Spinal cord (tissue), 10 donors: ENCODE measurements around the gene B4GALT4. TPM values are rescaled to one million over a fixed set of nuclear protein-coding genes. Genes with fewer than 3 reads are reported as not detected.
"Not testable (repeated sequence)": the region's sequence is repeated elsewhere in the genome, so short reads cannot be mapped to it uniquely, and the experiment has no call there.

Experiments used
- DNase-seq, 6 donors: peaks; one replicate each; pipeline versions ENCODE4 v3.0.0 to v3.0.0-alpha.2; 2013 to 2015; ENCODE audit warnings: low spot score in 6 of 6, low read depth in 4 of 6
- H3K27ac ChIP-seq: one replicate; pipeline ENCODE4 v1.5.1; 2013; ENCODE audit warnings: low read depth, low read length, control low read depth
- H3K27me3 ChIP-seq: one replicate; pipeline ENCODE4 v1.6.1; 2013; ENCODE audit warnings: low read length; ENCODE audit not compliant: control insufficient read depth, insufficient read depth
- H3K36me3 ChIP-seq: one replicate; pipeline ENCODE4 v1.6.1; 2013; ENCODE audit warnings: low read length; ENCODE audit not compliant: control insufficient read depth, insufficient read depth
- H3K4me1 ChIP-seq: one replicate; pipeline ENCODE4 v1.6.1; 2013; ENCODE audit warnings: low read length; ENCODE audit not compliant: control insufficient read depth, insufficient read depth
- H3K4me3 ChIP-seq: one replicate; pipeline ENCODE4 v1.5.1; 2013; ENCODE audit warnings: low read depth, low read length, control low read depth
- H3K9me3 ChIP-seq: one replicate; pipeline ENCODE4 v1.6.1; 2013; ENCODE audit warnings: low read length; ENCODE audit not compliant: control insufficient read depth, insufficient read depth
- WGBS: methylation state at CpG from one replicate; pipeline ENCODE4 v1.1.5; 2013; ENCODE audit warnings: missing lambda C conversion rate; ENCODE audit not compliant: insufficient coverage; 5-methylcytosine and 5-hydroxymethylcytosine counted together
- polyA plus RNA-seq, 2 donors: library from polyadenylated mRNA; unstranded; fragments of 120-200 nt; gene quantifications; one replicate each; pipeline ENCODE4 v1.2.1, GENCODE V29; 2013; ENCODE audit not compliant: insufficient read length in 2 of 2
- total RNA-seq, 2 donors: library from RNA; depleted of rRNA in 1 of 2; stranded (reverse); fragments of 120-200 nt in 1 of 2; fragments of >200 nt in 1 of 2; gene quantifications; one replicate each; pipeline versions ENCODE4 v1.2.3 to v1.2.4, GENCODE V29; 2013 to 2014
- donor health status: healthy.

Gene B4GALT4
- total and polyA plus RNA-seq, 4 donors: 19.1 to 37.9 (median 20.6) TPM

DNA sequence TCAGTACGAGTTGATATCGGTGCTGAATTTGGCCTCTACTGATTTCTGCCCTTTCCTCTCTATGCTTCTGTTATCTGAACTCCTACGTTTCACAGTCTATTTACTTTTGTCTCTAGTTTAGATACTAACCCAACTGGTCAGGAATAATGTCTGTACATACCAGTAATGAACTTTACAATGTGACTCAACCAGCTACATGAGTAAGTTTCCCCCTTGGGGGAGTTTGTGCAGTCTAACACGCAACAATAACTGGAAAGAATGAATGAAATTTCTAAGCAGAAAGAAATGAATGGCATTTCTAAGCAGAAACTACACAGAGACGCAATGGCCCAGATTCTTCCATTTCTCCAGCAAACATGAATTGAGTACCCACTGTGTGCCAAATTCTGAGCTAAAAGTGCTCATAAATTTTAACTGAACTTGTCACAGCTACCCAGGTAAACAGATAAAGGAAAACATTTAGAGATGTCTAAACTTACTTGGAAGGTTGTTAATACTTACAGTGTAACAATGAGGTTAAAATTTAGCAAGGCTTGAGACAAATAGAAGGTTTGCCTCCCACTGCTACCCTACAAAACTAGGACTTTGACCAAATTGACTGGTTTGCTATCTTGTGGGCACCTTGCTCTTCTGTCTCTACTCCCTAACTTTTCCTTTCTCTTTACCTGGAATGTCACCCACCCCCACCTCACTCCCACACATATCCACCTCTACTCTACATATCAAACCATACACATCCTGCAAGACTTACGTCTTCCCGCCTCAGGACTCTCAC, 55.7 kb downstream of the B4GALT4 start:
- WGBS: 96% methylated on average over 3 of the region's 7 CpGs
- no peaks in the 10 kb centered on the region for H3K27me3 ChIP-seq
- no peak overlapping the region for H3K27ac ChIP-seq
- no peak overlapping the region for H3K4me3 ChIP-seq
- no peaks in the 10 kb centered on the region for H3K36me3 ChIP-seq
- DNase-seq: no peak
- H3K9me3 ChIP-seq: no peaks in the 10 kb centered on the region
- no peaks in the 10 kb centered on the region for H3K4me1 ChIP-seq

DNA sequence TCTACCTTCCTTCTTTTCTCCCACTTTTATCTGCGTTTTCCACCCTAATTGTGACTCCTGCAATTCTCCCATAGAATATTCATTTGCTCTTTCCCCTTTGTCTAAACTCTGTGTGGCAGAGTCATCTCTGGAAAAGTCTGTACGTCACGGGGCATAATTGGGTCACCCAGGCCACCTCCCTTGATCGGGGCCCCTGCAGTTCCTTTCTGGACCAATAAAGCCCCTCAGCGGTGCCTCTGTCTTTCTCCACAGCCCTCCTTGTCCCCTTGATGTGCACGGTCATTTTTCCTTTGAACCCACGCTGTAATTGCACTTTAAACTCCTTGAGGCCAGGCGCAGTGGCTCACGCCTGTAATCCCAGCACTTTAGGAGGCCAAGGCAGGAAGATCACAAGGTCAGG, 56.6 kb downstream of the B4GALT4 start:
- Histone ChIP-seq H3K27ac (no peak overlapping the region), H3K27me3 (no peaks in the 10 kb centered on the region), H3K4me3 (no peak overlapping the region), H3K36me3 (no peaks in the 10 kb centered on the region), H3K9me3 (no peaks in the 10 kb centered on the region), H3K4me1 (no peaks in the 10 kb centered on the region)
- DNase-seq: no peak
- 59% methylated on average over 7 of the region's 9 CpGs for WGBS

DNA sequence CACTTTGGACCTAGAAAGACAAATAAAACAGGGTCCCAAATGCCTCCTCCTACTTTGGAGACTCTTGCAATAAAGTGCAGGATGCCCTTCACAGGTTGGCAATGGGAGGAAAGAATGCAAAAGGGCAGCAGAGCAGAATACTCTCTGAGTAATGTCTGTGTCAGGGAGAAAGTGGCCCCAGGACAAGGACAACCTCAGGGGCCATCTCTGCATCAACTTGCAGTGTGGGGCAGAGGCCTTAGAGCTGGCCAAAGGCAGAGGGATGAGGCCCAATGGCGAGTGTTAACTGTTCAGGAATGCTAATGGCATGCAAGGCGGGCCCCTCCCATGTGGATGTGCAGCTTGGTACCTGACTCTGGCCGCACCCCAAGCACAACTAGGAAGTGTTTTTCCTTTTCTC, 58.9 kb downstream of the B4GALT4 start:
- Histone ChIP-seq H3K4me3 (no peak overlapping the region), H3K36me3 (no peaks in the 10 kb centered on the region), H3K4me1 (no peaks in the 10 kb centered on the region), H3K27ac (no peak overlapping the region), H3K27me3 (no peaks in the 10 kb centered on the region), H3K9me3 (peaks cover 2% of the 10 kb centered on the region)
- no peak for DNase-seq
- WGBS: 67% methylated on average over 2 of the region's 3 CpGs

DNA sequence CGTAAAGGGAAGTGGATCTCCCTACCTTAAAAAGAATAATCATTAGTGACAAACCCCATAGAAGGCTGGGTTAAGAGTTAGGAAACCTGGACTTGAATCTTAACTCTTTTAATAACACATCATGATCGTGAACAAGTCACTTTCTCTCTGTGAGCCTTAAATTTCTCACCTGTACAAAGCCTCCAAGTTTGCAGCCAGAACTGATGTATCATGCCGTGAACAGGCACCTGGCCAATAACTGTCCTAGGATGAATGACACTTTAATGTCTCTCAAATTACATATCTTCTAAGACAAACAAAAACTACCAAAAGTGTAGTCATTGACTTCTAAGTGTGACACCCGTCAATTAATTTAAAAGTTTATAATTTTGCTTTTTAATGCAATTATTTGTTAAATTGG, 63.4 kb downstream of the B4GALT4 start:
- no peaks in the 10 kb centered on the region for H3K36me3 ChIP-seq
- DNase-seq: no peak
- no peak overlapping the region for H3K27ac ChIP-seq
- peaks cover 2% of the 10 kb centered on the region for H3K9me3 ChIP-seq
- no peak overlapping the region for H3K4me3 ChIP-seq
- H3K4me1 ChIP-seq: no peaks in the 10 kb centered on the region
- no peaks in the 10 kb centered on the region for H3K27me3 ChIP-seq
- 78% methylated on average over 1 of the region's 4 CpGs for WGBS

DNA sequence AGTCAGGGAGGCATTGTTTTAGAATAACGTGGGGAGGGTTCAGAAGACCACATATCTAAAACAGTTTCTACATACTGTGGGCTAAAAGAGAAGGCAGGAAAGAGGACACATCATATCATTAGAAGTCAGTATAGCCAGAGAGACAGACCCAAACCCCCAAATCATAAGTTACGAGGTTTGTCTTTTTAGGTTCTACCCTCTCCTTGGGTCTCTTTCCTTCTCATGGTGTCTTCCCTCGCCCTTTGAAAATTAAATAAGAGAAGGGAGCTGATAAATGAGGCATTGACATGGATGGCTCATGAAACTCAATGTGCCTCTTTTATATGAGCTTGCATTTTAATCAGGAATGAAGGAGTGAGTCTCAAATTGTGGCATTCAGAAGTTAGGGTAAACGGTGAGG, 63.9 kb downstream of the B4GALT4 start:
- WGBS: no CpG with 5 or more reads among the region's 4 CpGs

DNA sequence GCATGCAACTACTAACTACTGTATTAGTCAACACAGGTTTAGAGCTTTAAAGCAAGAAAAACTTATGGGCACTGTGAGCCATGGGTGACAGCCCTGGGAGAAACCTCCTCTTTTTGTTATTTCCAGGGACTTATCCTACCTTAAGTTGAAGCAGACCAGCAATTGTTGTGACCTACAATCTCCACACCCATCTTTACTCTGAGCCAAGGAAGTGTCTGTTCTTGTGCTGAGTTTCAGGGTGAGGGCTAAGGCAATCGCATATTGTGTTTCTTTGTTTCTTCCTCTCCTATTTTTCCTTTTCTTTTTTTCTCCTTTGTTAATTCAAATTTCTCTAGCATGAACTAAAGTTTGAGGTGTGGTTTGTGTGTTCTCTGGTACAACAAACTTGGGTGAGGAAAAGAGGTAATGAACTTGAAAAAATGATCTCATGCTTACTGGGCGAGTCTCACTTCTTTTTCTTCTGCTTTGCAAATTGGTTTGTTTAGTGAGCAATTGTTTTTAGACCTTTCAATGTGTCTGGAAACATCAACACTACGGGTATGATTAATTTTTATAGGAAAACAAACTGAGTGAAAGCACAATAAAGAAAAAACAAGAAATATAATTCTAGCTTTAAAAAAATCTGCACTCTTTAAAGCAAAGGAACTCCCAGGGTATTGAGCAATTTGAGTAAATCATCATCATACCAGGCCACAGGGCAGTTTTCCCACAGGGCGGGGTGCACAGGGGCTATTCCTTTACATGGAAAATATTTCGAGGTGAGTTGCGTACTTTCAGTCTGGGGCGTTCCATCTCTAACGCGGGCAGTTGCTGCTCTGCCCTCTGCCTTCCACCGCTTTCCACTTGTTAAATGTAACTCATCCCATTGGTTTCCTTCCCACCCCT, 64.6 kb downstream of the B4GALT4 start:
- WGBS: 92% methylated on average over 5 of the region's 10 CpGs
- Histone ChIP-seq H3K9me3 (peaks cover 2% of the 10 kb centered on the region), H3K27ac (no peak overlapping the region), H3K4me3 (no peak overlapping the region), H3K36me3 (no peaks in the 10 kb centered on the region), H3K27me3 (no peaks in the 10 kb centered on the region), H3K4me1 (no peaks in the 10 kb centered on the region)
- DNase-seq: peak in 1 of 6 donors; percentile 15

More for the DNA sequence above, 63.9 kb downstream of the B4GALT4 start:
- no peak for DNase-seq
- H3K4me1 ChIP-seq: no peaks in the 10 kb centered on the region
- peaks cover 2% of the 10 kb centered on the region for H3K9me3 ChIP-seq
- no peak overlapping the region for H3K27ac ChIP-seq
- no peaks in the 10 kb centered on the region for H3K27me3 ChIP-seq
- no peaks in the 10 kb centered on the region for H3K36me3 ChIP-seq
- no peak overlapping the region for H3K4me3 ChIP-seq

DNA sequence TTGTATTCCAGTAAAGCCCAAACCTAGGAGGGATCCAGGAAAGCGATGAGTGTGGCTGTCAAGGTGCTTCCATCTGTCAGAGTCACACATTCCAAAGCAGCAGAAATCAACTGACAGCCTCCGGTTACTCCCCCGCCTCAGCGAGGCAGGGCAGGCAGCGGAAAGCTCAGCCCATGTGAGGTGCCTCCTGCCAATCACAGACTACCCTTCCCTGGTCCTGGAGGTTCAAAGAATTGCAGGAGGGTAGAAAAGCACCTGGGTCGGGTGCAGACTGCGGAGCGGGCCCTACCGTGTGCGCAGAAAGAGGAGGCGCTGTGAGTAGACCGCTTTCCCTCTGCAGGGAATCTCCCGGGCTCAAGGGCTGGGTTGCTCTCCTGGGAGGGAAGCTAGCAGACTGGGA, 67.4 kb downstream of the B4GALT4 start, which contains the start of gene UPK1B:
UPK1B (plus strand) TSS at position 274 of the 400 bp plus-strand sequence. CDS start 13,144 bp downstream, outside the sequence.
- no peak within 1 kb of the TSS for H3K27ac ChIP-seq
- peaks cover 2% of the 10 kb centered on the region for H3K9me3 ChIP-seq
- DNase-seq: no peak
- H3K4me1 ChIP-seq: no peaks in the 10 kb centered on the region
- no peaks in the 10 kb centered on the region for H3K36me3 ChIP-seq
- no peak within 1 kb of the TSS for H3K4me3 ChIP-seq
- 46% methylated on average over 9 of the region's 13 CpGs for WGBS
- H3K27me3 ChIP-seq: no peaks in the 10 kb centered on the region

DNA sequence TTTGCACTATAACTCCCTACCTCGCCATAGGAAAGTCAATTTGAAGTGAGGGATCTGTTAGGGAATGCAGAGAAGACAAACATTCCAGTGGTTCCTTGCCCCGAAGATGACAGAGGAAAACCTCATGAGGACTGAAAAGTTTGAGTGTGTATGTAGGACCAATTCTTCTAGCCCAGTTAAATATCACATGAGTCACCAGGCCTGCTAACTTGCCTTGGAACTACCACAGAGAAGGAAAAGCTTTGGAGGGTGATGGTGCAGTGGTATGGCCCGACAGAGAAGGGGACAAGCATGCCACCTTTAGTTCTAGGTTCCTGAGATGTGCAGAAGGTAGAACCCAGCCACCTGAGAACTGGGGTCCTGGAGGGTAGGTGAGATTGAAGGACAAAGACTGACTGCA, 69.9 kb downstream of the B4GALT4 start:
- Histone ChIP-seq H3K9me3 (no peaks in the 10 kb centered on the region), H3K4me1 (no peaks in the 10 kb centered on the region), H3K4me3 (no peak overlapping the region), H3K36me3 (no peaks in the 10 kb centered on the region), H3K27ac (no peak overlapping the region), H3K27me3 (no peaks in the 10 kb centered on the region)
- no peak for DNase-seq
- 100% methylated on average over 1 of the region's 3 CpGs for WGBS

DNA sequence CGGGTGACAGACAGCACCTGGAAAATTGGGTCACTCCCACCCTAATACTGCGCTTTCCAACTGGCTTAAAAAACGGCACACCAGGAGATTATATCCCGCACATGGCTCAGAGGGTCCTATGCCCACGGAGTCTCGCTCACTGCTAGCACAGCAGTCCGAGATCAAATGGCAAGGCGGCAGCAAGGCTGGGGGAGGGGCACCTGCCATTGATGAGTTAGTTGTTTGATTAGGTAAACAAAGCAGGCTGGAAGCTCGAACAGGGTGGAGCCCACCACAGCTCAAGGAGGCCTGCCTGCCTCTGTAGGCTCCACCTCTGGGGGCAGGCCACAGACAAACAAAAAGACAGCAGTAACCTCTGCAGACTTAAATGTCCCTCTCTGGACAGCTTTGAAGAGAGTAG, 75.9 kb downstream of the B4GALT4 start:
- H3K9me3 ChIP-seq, DNase-seq: not testable (repeated sequence)
- WGBS: 92% methylated on average over 7 of the region's 9 CpGs

More for the DNA sequence above, 75.9 kb downstream of the B4GALT4 start:
- H3K4me1 ChIP-seq, H3K27me3 ChIP-seq, H3K4me3 ChIP-seq, H3K27ac ChIP-seq, H3K36me3 ChIP-seq: not testable (repeated sequence)
